OCI-M2 (cell line): ENCODE results near the gene MUC2.
"Not testable (repeated sequence)": the region's sequence is repeated elsewhere in the genome, so short reads cannot be mapped to it uniquely, and the experiment has no call there.

Experiments
- DNase-seq: peaks from one replicate; lab custom pipeline; 2025; ENCODE audit not compliant: unreplicated experiment; lab: John Stamatoyannopoulos, UW

Gene MUC2

GRCh38 chr11:1103401-1104360, 29.0 kb downstream of the MUC2 start:
- no peak for DNase-seq

GRCh38 chr11:1104411-1105182, 29.9 kb downstream of the MUC2 start:
- DNase-seq, result no peak

- DNase-seq, result no peak
Observed at GRCh38 chr11:1105183-1105565, 30.5 kb downstream of the MUC2 start.

GRCh38 chr11:1106387-1106786, 31.7 kb downstream of the MUC2 start:
- no peak for DNase-seq

DNA sequence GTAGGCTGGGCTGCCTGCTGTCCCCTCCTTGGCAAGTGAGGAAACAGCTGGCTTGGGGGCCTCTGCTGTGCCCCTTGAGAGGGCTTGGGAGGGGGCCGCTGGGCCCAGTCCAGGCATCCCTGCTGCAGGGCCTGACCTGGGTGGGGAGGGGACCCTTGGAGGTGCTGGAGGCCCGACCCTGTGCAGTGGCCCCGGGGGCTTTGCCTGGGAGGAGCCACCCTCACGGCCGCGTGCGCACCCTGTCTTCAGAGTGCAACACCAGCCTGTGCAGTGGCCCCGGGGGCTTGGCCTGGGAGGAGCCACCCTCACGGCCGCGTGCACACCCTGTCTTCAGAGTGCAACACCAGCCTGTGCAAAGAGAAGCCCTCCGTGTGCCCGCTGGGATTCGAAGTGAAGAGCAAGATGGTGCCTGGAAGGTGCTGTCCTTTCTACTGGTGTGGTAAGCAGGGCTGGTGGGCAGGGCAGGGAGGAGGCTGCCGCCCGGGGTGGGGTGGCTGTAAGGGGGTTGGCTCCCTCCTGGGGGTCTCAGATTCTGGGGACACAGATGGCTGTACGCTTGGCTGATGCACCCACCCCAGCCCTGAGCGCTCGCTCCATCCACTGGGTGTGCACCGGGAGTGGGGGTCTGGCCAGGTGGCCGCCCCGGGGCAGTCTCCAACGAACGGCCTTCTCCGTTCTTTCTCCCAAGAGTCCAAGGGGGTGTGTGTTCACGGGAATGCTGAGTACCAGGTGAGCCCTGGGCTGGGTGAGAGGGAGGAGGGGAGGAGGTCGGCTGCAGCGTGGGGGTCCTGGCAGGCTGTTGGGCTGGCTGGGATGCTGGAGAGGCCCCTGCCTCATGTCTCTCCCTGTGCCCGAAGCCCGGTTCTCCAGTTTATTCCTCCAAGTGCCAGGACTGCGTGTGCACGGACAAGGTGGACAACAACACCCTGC, 32.9 kb downstream of the MUC2 start:
- no peak for DNase-seq

DNA sequence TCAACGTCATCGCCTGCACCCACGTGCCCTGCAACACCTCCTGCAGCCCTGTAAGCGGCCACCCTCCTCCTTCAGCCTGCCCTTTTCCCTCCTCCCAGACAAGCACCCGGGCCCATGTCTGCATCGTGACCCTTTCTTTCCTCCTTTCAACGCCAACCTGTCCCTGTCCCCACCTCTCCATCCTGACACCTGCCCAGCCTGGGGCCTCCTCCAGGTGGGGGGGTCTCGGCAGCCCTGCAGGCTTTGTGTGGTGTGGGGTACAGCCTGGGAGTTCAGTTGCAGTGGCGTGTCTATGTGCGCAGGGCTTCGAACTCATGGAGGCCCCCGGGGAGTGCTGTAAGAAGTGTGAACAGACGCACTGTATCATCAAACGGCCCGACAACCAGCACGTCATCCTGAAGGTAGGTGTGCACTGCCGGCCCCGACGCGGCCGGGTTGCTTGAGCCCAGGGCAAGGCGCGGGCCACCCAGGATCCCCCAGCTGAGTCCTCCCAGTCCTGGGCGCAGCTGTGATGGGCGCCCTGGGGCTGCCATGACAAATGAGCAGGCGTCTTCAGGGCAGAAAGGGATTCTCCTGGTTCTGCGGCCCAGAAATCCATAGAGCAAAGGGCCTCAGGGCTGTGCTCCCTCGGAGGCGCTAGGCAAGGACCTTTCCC, 33.7 kb downstream of the MUC2 start:
- DNase-seq, result no peak

DNA sequence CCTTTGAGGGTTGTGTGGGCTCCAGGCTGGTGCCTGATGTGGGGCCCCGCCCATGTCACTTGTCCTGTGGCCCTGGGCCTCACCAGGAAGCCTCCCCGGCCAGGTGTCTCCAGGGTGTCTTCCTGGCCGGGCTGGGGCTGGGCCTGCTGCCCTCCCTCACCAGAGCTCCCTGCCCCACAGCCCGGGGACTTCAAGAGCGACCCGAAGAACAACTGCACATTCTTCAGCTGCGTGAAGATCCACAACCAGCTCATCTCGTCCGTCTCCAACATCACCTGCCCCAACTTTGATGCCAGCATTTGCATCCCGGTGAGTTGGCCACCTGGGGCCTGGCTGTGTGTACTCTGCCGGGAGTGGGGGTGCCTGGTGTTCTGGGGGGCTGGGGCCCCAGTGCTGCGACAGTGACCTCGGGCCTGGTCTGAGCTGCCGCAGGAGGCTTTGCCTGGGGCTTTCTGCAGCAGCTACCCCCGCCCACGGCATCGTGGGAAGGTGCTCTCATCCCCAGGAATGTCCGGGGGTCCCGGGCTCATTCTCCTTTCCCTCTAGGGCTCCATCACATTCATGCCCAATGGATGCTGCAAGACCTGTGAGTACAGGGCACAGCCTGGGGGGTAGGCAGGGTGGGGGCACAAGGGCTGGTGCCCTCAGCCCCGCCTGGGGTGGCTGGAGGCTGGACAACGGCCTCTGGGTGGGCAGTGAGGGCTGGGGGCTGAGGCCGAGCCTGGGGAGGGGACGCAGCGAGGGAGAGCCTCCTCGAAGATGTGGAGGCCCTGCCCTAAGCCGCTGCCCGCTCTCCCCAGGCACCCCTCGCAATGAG, 34.6 kb downstream of the MUC2 start:
- DNase-seq, result no peak

DNA sequence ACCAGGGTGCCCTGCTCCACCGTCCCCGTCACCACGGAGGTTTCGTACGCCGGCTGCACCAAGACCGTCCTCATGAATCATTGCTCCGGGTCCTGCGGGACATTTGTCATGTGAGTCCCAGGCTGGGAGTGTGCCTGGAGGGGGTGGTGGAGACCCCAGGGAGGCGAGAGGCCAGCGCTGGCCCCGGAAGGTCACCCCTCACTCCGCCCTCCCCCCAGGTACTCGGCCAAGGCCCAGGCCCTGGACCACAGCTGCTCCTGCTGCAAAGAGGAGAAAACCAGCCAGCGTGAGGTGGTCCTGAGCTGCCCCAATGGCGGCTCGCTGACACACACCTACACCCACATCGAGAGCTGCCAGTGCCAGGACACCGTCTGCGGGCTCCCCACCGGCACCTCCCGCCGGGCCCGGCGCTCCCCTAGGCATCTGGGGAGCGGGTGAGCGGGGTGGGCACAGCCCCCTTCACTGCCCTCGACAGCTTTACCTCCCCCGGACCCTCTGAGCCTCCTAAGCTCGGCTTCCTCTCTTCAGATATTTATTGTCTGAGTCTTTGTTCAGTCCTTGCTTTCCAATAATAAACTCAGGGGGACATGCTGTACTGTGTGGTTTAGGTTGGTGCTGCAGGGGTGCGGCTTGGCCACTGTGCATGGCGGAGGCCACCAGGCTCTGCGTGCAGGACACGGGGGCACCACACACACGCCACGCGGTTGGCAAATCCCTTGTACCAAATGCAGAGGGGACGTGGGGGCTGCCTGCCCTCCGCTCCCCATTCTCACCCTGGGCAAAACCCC, 35.4 kb downstream of the MUC2 start:
- DNase-seq, result no peak

DNA sequence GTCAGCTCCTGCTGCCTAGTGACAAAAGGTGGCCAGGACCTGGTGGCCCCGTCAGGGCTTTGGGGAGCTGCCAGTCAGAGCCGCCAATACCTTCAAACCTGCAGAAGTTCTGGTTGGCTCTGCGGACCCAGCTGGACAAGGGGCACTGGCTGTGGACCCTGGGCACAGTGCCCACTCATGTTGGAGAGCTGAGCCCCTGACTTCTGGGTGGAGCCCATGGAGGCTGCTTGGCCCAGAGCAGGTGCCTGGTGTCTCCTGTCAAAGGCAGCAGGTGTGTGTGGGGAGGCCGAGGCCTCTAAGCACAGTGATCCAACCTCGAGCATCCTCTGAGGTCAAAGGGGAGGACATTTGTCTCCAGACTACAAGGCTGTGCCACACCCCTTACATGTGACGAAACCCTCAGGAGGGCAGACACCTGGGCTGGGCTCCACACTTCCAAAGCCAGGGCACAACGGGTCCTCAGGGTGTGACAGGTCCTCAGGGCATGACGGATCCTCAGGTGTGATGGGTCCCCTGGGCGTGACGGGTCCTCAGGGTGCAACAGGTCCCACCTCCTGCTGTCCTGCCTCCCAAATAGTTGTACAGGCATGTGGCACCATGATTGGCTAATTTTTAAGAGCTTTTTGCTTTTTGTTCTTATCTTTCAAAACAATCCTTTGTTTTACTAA, 37.0 kb downstream of the MUC2 start:
- DNase-seq, result no peak

- DNase-seq, result no peak
Observed at GRCh38 chr11:1112351-1113191, 37.9 kb downstream of the MUC2 start.

- DNase-seq, result no peak
Observed at GRCh38 chr11:1113405-1114201, 38.9 kb downstream of the MUC2 start.

- DNase-seq, result not testable (repeated sequence)
Observed at GRCh38 chr11:1115292-1115691, 40.6 kb downstream of the MUC2 start.

DNA sequence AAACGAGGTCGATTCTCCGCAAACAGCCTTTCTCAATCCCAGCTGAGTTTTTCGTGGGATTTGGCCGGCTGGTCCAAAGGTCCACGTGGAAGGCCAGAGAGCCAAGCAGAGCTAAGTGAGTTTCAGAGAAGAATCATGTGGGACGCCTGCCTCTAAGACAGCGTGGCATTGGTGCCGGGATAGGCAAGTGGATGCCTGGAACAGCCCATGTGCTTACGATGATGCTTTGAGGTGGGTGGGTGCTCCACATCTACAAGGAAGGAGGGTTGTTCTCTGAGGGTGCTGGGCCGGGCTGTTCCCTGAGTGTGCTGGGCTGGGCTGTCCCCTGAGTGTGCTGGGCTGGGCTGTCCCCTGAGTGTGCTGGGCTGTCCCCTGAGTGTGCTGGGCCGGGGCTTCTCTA, 41.4 kb downstream of the MUC2 start:
- no peak for DNase-seq

DNA sequence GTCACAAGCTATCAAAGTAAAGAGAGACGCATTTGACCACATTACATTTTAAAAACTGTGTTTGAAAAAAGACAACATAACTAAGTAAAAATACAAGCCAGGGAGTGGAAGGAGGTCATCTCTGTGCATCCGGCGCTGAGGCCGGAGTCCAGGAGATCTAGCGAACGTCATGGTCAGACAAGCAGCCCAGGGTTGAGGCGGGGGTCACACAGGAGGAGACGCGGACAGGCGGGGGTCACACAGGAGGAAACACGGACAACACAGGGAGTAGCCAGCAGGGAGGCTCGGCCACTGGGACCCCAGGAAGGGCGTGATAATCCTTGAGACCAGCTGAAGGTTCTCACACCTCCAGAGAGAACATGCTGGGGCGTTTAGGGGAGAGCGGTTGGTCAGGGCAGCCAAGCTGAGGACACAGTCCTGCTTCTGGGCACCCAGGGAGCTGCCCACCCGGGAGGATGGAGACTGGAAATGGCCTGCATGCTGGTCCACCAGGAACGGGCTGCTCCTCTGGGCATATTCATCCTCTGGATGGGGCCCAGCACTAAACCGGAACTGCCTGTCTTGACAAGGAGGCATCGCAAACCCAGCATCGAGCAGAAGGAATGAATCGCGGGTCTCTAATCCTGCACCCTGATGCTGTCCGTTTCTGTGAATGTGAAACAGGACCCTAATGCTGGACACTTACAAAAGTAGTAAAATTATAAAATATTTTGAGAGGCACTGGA, 42.2 kb downstream of the MUC2 start:
- no peak for DNase-seq

- DNase-seq, result no peak
Observed at GRCh38 chr11:1117992-1118391, 43.3 kb downstream of the MUC2 start.
